Progenitor cell of endocrine pancreas (in vitro differentiated cells): Measurements from ENCODE around the gene NRIP3. TPM values are rescaled to one million over a fixed set of nuclear protein-coding genes. Genes with fewer than 3 reads are reported as not detected.

Experiments used
- DNase-seq: peaks from one replicate; pipeline ENCODE4 v3.0.0; 2021; ENCODE audit warnings: low spot score; ENCODE audit not compliant: unreplicated experiment
- H3K27ac Mint-ChIP-seq: 2 replicates; pipeline ENCODE4 v1.8.0; 2021; ENCODE audit warnings: mild to moderate bottlenecking, moderate library complexity, mixed read lengths
- H3K27me3 Mint-ChIP-seq: 2 replicates; pipeline ENCODE4 v1.8.0; 2021; ENCODE audit warnings: mixed read lengths
- H3K36me3 Mint-ChIP-seq: 2 replicates; pipeline ENCODE4 v1.8.0; 2022; ENCODE audit warnings: mixed read lengths; ENCODE audit not compliant: insufficient read depth
- H3K4me1 Mint-ChIP-seq: 2 replicates; pipeline ENCODE4 v1.8.0; 2021; ENCODE audit warnings: low read depth, mixed read lengths
- H3K4me3 Mint-ChIP-seq: 2 replicates; pipeline ENCODE4 v1.8.0; 2021; ENCODE audit warnings: low read depth, mild to moderate bottlenecking, moderate library complexity, mixed read lengths
- H3K9me3 Mint-ChIP-seq: 2 replicates; pipeline ENCODE4 v1.8.0; 2021; ENCODE audit warnings: low read depth, mixed read lengths
- total RNA-seq: library from RNA; stranded (reverse); gene quantifications from 2 replicates; pipeline ENCODE4 v1.2.1, GENCODE V29; 2021
- TF ChIP-seq, protein P1 (sequence below): fragments of 200-600 bp; sonication (generic); IDR thresholded peaks from one replicate; pipeline ENCODE4 v1.5.0; 2021; ENCODE audit warnings: antibody characterized with exemption, mild to moderate bottlenecking; ENCODE audit not compliant: unreplicated experiment

NRIP3 gene
- total RNA-seq, 1 donor from 2014 or later = 0.65 TPM

DNA sequence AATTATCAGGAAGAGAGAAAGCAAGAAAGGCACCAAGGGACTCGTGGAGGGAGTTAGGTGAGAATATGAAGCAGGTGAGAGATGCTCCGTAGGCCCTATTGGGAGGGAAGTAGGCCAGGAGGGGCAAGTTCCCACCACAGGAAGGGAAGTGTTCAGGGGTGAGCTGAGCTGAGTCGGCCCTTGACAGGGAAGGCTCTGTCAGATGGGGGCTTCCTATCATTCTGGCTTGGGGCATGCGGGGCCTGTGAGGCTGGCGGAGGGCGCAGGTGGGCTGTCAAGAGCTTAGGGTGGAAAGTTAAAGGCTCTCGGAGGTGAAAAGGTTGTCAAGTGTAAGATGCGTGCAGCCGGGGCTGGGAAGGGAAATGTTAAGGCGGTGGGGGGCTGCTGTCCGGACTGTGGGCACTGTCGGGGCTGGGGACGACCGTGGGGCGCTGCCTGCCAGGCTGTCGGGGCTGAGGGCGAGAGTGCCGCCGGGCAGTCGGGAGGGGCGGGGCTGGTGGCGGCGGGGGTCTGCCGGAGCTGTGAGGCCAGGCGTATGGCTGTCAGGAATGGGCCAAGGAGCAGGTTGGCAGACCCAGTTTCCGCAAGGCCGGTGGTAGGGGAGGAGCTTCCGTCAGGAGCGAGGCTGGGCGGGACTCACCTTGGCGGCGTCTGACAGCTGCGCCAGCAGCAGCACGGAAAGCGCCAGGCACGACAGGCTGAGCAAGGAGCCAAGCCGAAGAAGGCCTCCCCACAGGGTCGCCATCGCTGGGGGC is 40.1 kb downstream of the NRIP3 start:
- H3K36me3 Mint-ChIP-seq = no peaks in the 10 kb centered on the region
- no peaks in the 10 kb centered on the region for H3K9me3 Mint-ChIP-seq
- TF ChIP-seq, protein P1, sequence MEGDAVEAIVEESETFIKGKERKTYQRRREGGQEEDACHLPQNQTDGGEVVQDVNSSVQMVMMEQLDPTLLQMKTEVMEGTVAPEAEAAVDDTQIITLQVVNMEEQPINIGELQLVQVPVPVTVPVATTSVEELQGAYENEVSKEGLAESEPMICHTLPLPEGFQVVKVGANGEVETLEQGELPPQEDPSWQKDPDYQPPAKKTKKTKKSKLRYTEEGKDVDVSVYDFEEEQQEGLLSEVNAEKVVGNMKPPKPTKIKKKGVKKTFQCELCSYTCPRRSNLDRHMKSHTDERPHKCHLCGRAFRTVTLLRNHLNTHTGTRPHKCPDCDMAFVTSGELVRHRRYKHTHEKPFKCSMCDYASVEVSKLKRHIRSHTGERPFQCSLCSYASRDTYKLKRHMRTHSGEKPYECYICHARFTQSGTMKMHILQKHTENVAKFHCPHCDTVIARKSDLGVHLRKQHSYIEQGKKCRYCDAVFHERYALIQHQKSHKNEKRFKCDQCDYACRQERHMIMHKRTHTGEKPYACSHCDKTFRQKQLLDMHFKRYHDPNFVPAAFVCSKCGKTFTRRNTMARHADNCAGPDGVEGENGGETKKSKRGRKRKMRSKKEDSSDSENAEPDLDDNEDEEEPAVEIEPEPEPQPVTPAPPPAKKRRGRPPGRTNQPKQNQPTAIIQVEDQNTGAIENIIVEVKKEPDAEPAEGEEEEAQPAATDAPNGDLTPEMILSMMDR = no peak
- H3K4me1 Mint-ChIP-seq = peaks cover 12% of the 10 kb centered on the region
- H3K27ac Mint-ChIP-seq = peak overlapping the region; percentile 79
- DNase-seq = peak; percentile 59
- no peaks in the 10 kb centered on the region for H3K27me3 Mint-ChIP-seq
- peak overlapping the region; percentile 89 for H3K4me3 Mint-ChIP-seq

DNA sequence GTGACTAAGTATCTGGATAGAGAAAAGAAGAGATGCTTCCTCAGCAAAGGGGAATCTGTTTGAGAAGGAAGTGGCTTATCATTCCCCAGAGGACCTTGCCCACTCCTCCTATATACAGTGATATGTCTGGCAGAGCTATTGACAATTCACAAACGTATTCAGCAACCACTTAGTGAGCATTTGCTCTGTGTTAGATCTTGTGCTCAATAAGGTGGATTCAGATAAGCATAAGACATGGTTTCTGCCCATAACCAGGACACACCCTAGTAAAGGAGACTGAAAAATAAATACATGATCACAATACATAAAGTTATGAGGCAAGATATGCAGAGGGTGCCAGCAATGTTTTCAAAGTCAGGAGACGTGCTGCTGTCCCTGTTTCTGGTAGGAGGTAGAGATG is 41.0 kb downstream of the NRIP3 start:
- no peaks in the 10 kb centered on the region for H3K9me3 Mint-ChIP-seq
- H3K27me3 Mint-ChIP-seq = no peaks in the 10 kb centered on the region
- H3K4me1 Mint-ChIP-seq = peaks cover 12% of the 10 kb centered on the region
- H3K27ac Mint-ChIP-seq = peak overlapping the region; percentile 73
- TF ChIP-seq, protein P1 = no peak
- DNase-seq = no peak
- H3K4me3 Mint-ChIP-seq = peak overlapping the region; percentile 89
- no peaks in the 10 kb centered on the region for H3K36me3 Mint-ChIP-seq

DNA sequence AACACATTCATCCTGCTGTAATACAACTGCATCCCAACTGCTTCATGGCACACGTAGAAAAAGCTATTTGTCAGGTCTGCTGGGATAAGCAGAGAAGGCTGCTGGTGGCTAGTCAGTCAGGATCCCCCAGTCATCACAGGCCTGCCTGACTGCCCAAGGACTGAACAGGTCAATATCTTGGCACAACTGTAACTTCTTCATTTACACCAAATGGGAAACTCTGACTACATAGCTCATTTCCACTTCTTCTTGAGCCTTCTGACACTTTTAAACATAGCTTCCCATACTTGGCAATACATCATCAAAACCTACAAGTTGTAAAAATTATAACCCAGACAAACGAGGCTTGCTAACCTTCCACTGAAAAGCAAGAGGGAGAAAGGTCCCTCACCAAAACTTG is 42.4 kb downstream of the NRIP3 start:
- H3K4me3 Mint-ChIP-seq = no peak overlapping the region
- H3K27me3 Mint-ChIP-seq = no peaks in the 10 kb centered on the region
- TF ChIP-seq, protein P1 = no peak
- DNase-seq = no peak
- no peak overlapping the region for H3K27ac Mint-ChIP-seq
- H3K4me1 Mint-ChIP-seq = peaks cover 12% of the 10 kb centered on the region
- no peaks in the 10 kb centered on the region for H3K9me3 Mint-ChIP-seq
- H3K36me3 Mint-ChIP-seq = peaks cover 2% of the 10 kb centered on the region

DNA sequence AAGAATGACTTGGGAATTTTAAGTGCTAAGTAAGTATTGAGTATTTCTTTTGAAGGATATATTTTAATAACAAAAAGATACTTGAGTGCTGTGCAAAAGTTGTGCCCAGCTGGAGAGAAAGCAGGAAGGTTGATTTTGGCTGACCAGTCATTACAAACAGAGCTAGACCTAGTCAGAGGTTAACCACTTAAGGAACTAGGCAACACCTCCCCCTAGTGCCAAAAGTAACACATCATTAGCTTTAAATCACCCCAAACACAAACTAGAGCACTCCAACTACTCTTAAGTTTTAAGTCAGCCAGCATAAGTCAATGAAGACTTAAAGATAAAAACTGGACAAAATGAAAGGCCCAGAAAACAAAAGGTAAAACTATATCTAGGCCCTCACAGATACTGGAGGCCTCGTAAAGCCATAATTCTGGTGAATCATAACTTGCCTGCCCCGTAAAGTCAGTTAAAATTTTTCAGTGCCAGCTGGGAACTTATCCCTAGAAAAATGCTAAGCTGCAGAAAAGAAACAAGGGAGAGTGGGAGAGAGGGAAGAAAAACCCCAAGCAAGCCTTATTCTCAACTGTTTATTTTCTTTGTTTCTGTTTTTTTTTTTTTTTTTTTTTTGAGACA is 44.1 kb downstream of the NRIP3 start:
- TF ChIP-seq, protein P1 = peak; percentile 64
- Mint-ChIP-seq H3K4me3 (no peak overlapping the region), H3K4me1 (peaks cover 8% of the 10 kb centered on the region), H3K9me3 (no peaks in the 10 kb centered on the region), H3K36me3 (peaks cover 10% of the 10 kb centered on the region), H3K27ac (no peak overlapping the region), H3K27me3 (no peaks in the 10 kb centered on the region)
- DNase-seq = no peak

DNA sequence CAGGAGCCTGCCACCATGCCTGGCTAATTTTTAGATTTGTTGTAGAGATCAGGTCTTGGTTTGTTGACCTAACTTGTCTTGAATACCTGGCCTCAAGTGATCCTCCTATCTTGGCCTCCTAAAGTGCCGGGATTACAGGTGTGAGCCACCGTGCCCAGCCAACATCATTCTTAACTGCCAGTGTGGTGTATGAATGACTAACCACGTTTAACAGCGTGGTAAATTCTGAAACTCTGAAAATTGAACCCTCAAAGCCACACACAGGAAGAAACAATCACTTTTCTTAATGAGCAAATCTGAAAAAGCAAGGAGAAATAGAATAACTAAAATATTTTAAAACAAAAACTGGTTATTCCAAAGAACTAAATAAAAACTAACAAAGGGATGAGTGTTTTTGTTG is 46.9 kb downstream of the NRIP3 start:
- H3K27ac Mint-ChIP-seq = peak overlapping the region; percentile 49
- H3K9me3 Mint-ChIP-seq = no peaks in the 10 kb centered on the region
- peaks cover 13% of the 10 kb centered on the region for H3K36me3 Mint-ChIP-seq
- H3K4me3 Mint-ChIP-seq = no peak overlapping the region
- no peaks in the 10 kb centered on the region for H3K4me1 Mint-ChIP-seq
- TF ChIP-seq, protein P1 = no peak
- H3K27me3 Mint-ChIP-seq = no peaks in the 10 kb centered on the region
- DNase-seq = no peak
